Calu3 (cell line): ENCODE data around the gene ALDH3A2. TPM values are rescaled to one million over a fixed set of nuclear protein-coding genes. Genes with fewer than 3 reads are reported as not detected.

Source experiments
- BruUV-seq: library from RNA; stranded (reverse); fragments of 400-500 nt; replicated peaks from 2 replicates; lab custom pipeline; 2021; lab: Mats Ljungman, UMichigan
- CTCF ChIA-PET: fragments of 300-600 bp; sonication (Branson Sonifier 250); formaldehyde crosslinking; loops from one replicate; lab custom pipeline; 2022; ENCODE audit warnings: antibody characterized with exemption; lab: Charles Lee
- DNase-seq: peaks from one replicate; pipeline ENCODE4 v3.0.0; 2022
- H3K27ac Mint-ChIP-seq: one replicate; pipeline ENCODE4 v1.8.0; 2022; ENCODE audit warnings: mixed read lengths; ENCODE audit not compliant: unreplicated experiment
- H3K27me3 Mint-ChIP-seq: one replicate; pipeline ENCODE4 v1.8.0; 2022; ENCODE audit warnings: mixed read lengths; ENCODE audit not compliant: unreplicated experiment
- H3K36me3 Mint-ChIP-seq: one replicate; pipeline ENCODE4 v1.8.0; 2022; ENCODE audit warnings: mild to moderate bottlenecking, moderate library complexity, mixed read lengths; ENCODE audit not compliant: insufficient read depth, unreplicated experiment
- H3K4me1 Mint-ChIP-seq: one replicate; pipeline ENCODE4 v1.8.0; 2022; ENCODE audit warnings: mild to moderate bottlenecking, low read depth, mixed read lengths; ENCODE audit not compliant: unreplicated experiment
- H3K4me3 Mint-ChIP-seq: one replicate; pipeline ENCODE4 v1.8.0; 2022; ENCODE audit warnings: mild to moderate bottlenecking, low read depth, moderate library complexity, mixed read lengths; ENCODE audit not compliant: unreplicated experiment
- H3K9me3 Mint-ChIP-seq: one replicate; pipeline ENCODE4 v1.8.0; 2022; ENCODE audit warnings: low read depth, mixed read lengths; ENCODE audit not compliant: unreplicated experiment
- CTCF ChIP-seq: fragments of 200-600 bp; IDR thresholded peaks from one replicate; pipeline ENCODE4 v1.8.0; 2022; ENCODE audit warnings: antibody characterized with exemption; ENCODE audit not compliant: unreplicated experiment
- intact Hi-C: fragments of 100-400 bp; cut with micrococcal nuclease; formaldehyde crosslinking; loops from one replicate; pipeline ENCODE4 v1.10.0; 2022; ENCODE audit not compliant: unreplicated experiment
- total RNA-seq: library from RNA; stranded (reverse); gene quantifications from 2 replicates; pipeline ENCODE4 v1.2.3, GENCODE V29; 2022

ALDH3A2 gene
- total RNA-seq, 1 experiment from 2014 or later = 32.4 TPM

- intact Hi-C loops = loop anchor here (1.0 kb wide), 1 partner anchor 158 kb away; no protein-coding TSS in a partner anchor
- CTCF ChIA-PET = interaction anchor here (1.0 to 1.5 kb wide), 3 partner anchors 24 to 309 kb away, joined by 5 to 6 read pairs (median 5); partner anchors contain the start of genes ALDH3A2 and B9D1
- no peaks in the 10 kb centered on the region for H3K27me3 Mint-ChIP-seq
- TF ChIP-seq CTCF = no peak
- H3K27ac Mint-ChIP-seq = no peak overlapping the region
- peaks cover 8% of the 10 kb centered on the region for H3K4me1 Mint-ChIP-seq
- H3K36me3 Mint-ChIP-seq = no peaks in the 10 kb centered on the region
- BruUV-seq = no TSS peak
- no peak overlapping the region for H3K4me3 Mint-ChIP-seq
- H3K9me3 Mint-ChIP-seq = no peaks in the 10 kb centered on the region
- peak; percentile 6 for DNase-seq
These were observed 23.6 kb downstream of the ALDH3A2 start for GRCh38 chr17:19672009-19672750.

GRCh38 chr17:19673623-19674022, 25.1 kb downstream of the ALDH3A2 start:
- CTCF ChIA-PET = no interaction called here
- Mint-ChIP-seq H3K36me3 (no peaks in the 10 kb centered on the region), H3K27me3 (no peaks in the 10 kb centered on the region)

GRCh38 chr17:19676896-19677295, 28.3 kb downstream of the ALDH3A2 start:
- Mint-ChIP-seq H3K4me1 (peaks cover 8% of the 10 kb centered on the region), H3K36me3 (no peaks in the 10 kb centered on the region), H3K27ac (no peak overlapping the region), H3K4me3 (no peak overlapping the region), H3K27me3 (no peaks in the 10 kb centered on the region), H3K9me3 (no peaks in the 10 kb centered on the region)
- DNase-seq = no peak
- no peak for TF ChIP-seq CTCF
- BruUV-seq = no TSS peak
- intact Hi-C loops = no loop called here
- CTCF ChIA-PET = no interaction called here

More at GRCh38 chr17:19673623-19674022, 25.1 kb downstream of the ALDH3A2 start:
- H3K4me3 Mint-ChIP-seq = no peak overlapping the region
- no TSS peak for BruUV-seq
- H3K9me3 Mint-ChIP-seq = no peaks in the 10 kb centered on the region
- H3K27ac Mint-ChIP-seq = no peak overlapping the region
- no peak for DNase-seq
- intact Hi-C loops = no loop called here
- peaks cover 8% of the 10 kb centered on the region for H3K4me1 Mint-ChIP-seq
- TF ChIP-seq CTCF = no peak

- intact Hi-C loops = no loop called here
- no peak for TF ChIP-seq CTCF
- H3K4me3 Mint-ChIP-seq = no peak overlapping the region
- no peaks in the 10 kb centered on the region for H3K9me3 Mint-ChIP-seq
- no TSS peak for BruUV-seq
- H3K36me3 Mint-ChIP-seq = no peaks in the 10 kb centered on the region
- CTCF ChIA-PET = no interaction called here
- no peaks in the 10 kb centered on the region for H3K27me3 Mint-ChIP-seq
- no peaks in the 10 kb centered on the region for H3K4me1 Mint-ChIP-seq
- DNase-seq = no peak
- H3K27ac Mint-ChIP-seq = no peak overlapping the region
These were observed 29.3 kb downstream of the ALDH3A2 start for GRCh38 chr17:19677736-19678379.
